T-helper 2 cell treated with Interferon-gamma antibody and Interleukin-4, amounts not matched to agents 5 μg/mL and 100 μg/mL, for 36 hours (primary cell): Measurements from ENCODE around the gene EFCAB12.
A peak's percentile ranks its signal among the peaks of the same experiment; 100 is the strongest.

Source experiments
- DNase-seq: peaks from one replicate; pipeline ENCODE4 v3.0.0; 2021; ENCODE audit warnings: low spot score
- H3K27ac Mint-ChIP-seq: one replicate; pipeline ENCODE4 v1.8.0; 2021; ENCODE audit warnings: mild to moderate bottlenecking, mixed read lengths
- H3K27me3 Mint-ChIP-seq: one replicate; pipeline ENCODE4 v1.8.0; 2021; ENCODE audit warnings: low read depth, mixed read lengths
- H3K36me3 Mint-ChIP-seq: one replicate; pipeline ENCODE4 v1.8.0; 2021; ENCODE audit warnings: low read depth, mixed read lengths
- H3K4me1 Mint-ChIP-seq: one replicate; pipeline ENCODE4 v1.8.0; 2021; ENCODE audit warnings: low read depth, mixed read lengths
- H3K4me3 Mint-ChIP-seq: one replicate; pipeline ENCODE4 v1.8.0; 2022; ENCODE audit warnings: mild to moderate bottlenecking, moderate library complexity, mixed read lengths
- H3K9me3 Mint-ChIP-seq: one replicate; pipeline ENCODE4 v1.8.0; 2021; ENCODE audit warnings: mixed read lengths

EFCAB12 gene

GRCh38 chr3:129428376-129429079 lies at the start of gene EFCAB12:
Gene EFCAB12, minus strand, starts transcription at chr3:129428636. Its CDS starts 148 bp downstream, at chr3:129428488.
- H3K27me3 Mint-ChIP-seq = peaks cover 7% of the 10 kb centered on the region
- peaks cover 18% of the 10 kb centered on the region for H3K4me1 Mint-ChIP-seq
- H3K9me3 Mint-ChIP-seq = no peaks in the 10 kb centered on the region
- H3K27ac Mint-ChIP-seq = peak within 1 kb of the TSS; percentile 47
- peak; percentile 88 for DNase-seq
- H3K36me3 Mint-ChIP-seq = peaks cover 29% of the 10 kb centered on the region
- H3K4me3 Mint-ChIP-seq = peak within 1 kb of the TSS; percentile 80

DNA sequence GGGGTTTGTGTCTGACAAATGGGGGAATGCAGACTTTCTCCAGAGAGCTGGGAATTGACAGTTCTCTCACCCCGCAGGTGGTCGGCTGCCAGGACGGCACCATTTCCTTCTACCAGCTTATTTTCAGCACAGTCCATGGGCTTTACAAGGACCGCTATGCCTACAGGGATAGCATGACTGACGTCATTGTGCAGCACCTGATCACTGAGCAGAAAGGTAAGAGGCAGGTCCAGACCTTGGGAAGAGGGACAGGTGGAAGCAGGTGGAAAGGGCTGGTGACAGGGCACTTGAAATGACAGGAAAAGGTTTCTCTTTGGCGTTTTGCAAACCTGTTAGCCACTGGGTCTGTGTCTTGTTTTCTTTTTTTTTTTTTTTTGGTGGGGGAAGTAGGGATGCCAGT lies 48.1 kb upstream of the EFCAB12 start:
- Mint-ChIP-seq H3K36me3 (peaks cover 6% of the 10 kb centered on the region), H3K27ac (no peak overlapping the region), H3K27me3 (no peaks in the 10 kb centered on the region), H3K4me1 (no peaks in the 10 kb centered on the region), H3K4me3 (no peak overlapping the region), H3K9me3 (no peaks in the 10 kb centered on the region)
- no peak for DNase-seq

DNA sequence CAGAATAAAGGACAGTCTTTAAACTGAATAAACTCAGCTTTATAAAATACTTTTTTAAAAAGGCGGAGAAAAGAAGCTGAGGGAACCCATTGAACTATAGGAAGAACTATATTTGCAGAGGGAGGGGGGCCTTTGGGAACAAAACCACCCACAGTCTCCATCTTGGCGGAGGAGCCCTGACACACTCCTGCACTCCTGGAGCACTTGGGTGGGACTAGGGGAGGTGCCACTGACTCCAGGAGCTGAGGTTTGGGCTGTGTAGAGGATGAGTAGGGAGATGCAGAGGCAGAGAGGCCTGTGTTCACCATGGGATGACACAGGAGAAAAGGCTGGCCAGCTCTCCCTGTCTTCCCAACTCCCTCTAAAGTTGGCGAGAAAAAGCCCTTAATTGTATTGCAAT lies 47.4 kb upstream of the EFCAB12 start:
- peaks cover 6% of the 10 kb centered on the region for H3K36me3 Mint-ChIP-seq
- no peaks in the 10 kb centered on the region for H3K27me3 Mint-ChIP-seq
- H3K4me1 Mint-ChIP-seq = no peaks in the 10 kb centered on the region
- H3K4me3 Mint-ChIP-seq = no peak overlapping the region
- no peak for DNase-seq
- H3K9me3 Mint-ChIP-seq = no peaks in the 10 kb centered on the region
- H3K27ac Mint-ChIP-seq = no peak overlapping the region

GRCh38 chr3:129474984-129475804 lies 46.8 kb upstream of the EFCAB12 start:
- Mint-ChIP-seq H3K9me3 (no peaks in the 10 kb centered on the region), H3K4me3 (no peak overlapping the region), H3K4me1 (no peaks in the 10 kb centered on the region), H3K27me3 (no peaks in the 10 kb centered on the region), H3K27ac (no peak overlapping the region), H3K36me3 (peaks cover 6% of the 10 kb centered on the region)
- DNase-seq = no peak

- Mint-ChIP-seq H3K27me3 (no peaks in the 10 kb centered on the region), H3K36me3 (peaks cover 9% of the 10 kb centered on the region), H3K9me3 (no peaks in the 10 kb centered on the region), H3K27ac (no peak overlapping the region), H3K4me1 (no peaks in the 10 kb centered on the region), H3K4me3 (no peak overlapping the region)
- no peak for DNase-seq
Observed at GRCh38 chr3:129473769-129474152, 45.3 kb upstream of the EFCAB12 start.

- Mint-ChIP-seq H3K36me3 (peaks cover 9% of the 10 kb centered on the region), H3K27ac (no peak overlapping the region), H3K9me3 (no peaks in the 10 kb centered on the region), H3K27me3 (no peaks in the 10 kb centered on the region), H3K4me3 (no peak overlapping the region), H3K4me1 (no peaks in the 10 kb centered on the region)
- no peak for DNase-seq
Observed at GRCh38 chr3:129473067-129473768, 44.8 kb upstream of the EFCAB12 start.

DNA sequence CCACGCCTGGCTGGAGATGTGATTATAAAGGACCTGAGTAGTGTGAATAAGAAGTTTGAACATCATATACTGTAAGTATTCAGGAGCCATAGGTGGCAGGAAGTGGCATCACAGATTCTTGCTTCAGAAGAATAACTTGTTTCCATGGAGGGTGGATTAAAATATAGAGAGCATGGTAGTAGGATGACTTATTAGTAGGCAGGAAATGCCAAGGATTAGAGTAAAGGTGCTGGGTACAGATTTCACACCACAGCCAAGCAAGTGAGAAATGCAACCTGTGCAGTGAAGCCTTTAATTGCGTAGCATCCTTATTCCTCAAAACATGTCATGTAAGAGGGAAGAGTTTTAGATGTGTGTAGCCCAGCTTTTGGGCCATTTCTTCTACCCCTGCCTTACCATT lies 42.4 kb upstream of the EFCAB12 start:
- no peak for DNase-seq
- Mint-ChIP-seq H3K9me3 (no peaks in the 10 kb centered on the region), H3K4me3 (no peak overlapping the region), H3K4me1 (no peaks in the 10 kb centered on the region), H3K36me3 (peaks cover 6% of the 10 kb centered on the region), H3K27ac (no peak overlapping the region), H3K27me3 (no peaks in the 10 kb centered on the region)

DNA sequence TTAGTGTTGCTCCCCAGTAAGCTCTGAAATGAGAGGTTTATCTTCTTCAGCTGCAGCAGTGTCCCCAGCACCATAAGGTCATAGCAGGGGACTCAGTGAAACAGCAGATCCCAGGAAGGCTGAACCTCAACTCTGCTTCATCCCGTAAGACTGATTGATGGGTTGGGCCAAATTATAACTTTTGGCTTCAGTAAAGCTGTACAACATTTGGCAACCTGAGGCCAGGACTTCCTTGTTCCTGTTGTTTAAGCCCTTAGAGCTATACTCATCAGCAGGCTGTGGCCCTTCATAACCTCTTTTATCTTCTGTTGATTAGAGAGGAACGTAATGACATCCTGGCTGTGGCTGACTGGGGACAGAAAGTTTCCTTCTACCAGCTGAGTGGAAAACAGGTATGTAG lies 40.6 kb upstream of the EFCAB12 start:
- H3K27ac Mint-ChIP-seq = no peak overlapping the region
- DNase-seq = no peak
- no peaks in the 10 kb centered on the region for H3K27me3 Mint-ChIP-seq
- peaks cover 6% of the 10 kb centered on the region for H3K36me3 Mint-ChIP-seq
- H3K9me3 Mint-ChIP-seq = no peaks in the 10 kb centered on the region
- no peak overlapping the region for H3K4me3 Mint-ChIP-seq
- no peaks in the 10 kb centered on the region for H3K4me1 Mint-ChIP-seq

DNA sequence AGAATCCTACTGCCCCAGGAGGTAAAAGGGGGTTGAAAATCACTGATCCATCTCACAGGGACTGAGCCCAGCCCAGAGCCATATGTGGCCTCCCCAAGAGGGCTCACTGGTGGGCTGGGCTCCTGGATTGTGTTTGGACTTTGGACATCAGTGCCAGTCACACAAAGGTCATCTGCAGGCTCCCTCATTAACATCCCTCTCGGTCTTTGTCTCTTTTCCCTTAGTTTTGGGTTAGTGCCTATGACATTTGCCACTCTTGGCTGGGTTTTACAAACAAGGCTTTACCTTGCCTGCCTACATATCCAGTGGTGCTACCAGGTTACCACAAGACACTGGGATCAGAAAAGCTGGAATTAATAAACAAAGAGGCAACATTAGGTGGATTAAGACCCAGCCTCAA lies 39.5 kb upstream of the EFCAB12 start:
- Mint-ChIP-seq H3K4me1 (peaks cover 4% of the 10 kb centered on the region), H3K36me3 (peaks cover 6% of the 10 kb centered on the region), H3K27me3 (no peaks in the 10 kb centered on the region), H3K9me3 (no peaks in the 10 kb centered on the region), H3K27ac (no peak overlapping the region), H3K4me3 (no peak overlapping the region)
- DNase-seq = no peak

DNA sequence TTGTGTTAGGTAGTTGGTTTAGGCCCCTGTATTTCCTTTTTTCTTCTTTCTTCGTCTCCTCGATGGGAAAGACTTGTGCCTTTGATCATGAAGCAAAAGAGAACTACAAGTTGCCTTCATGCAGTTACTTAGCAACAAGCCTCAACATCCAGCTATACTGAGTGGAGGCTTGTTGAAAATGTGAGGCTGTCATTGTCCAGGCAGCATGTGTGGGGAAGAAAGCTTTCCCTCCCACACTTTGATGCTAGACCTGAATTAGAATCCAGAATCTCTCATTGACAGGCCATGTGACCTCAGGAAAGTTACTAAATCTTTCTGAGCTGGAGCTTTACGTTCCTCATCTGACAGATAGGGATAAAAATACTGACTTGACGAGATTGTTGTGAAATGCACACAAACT lies 35.3 kb upstream of the EFCAB12 start:
- Mint-ChIP-seq H3K9me3 (no peaks in the 10 kb centered on the region), H3K27ac (no peak overlapping the region), H3K36me3 (peaks cover 10% of the 10 kb centered on the region), H3K4me1 (peaks cover 12% of the 10 kb centered on the region), H3K27me3 (no peaks in the 10 kb centered on the region), H3K4me3 (no peak overlapping the region)
- no peak for DNase-seq

GRCh38 chr3:129463094-129463493 lies 34.7 kb upstream of the EFCAB12 start:
- H3K4me3 Mint-ChIP-seq = no peak overlapping the region
- H3K9me3 Mint-ChIP-seq = no peaks in the 10 kb centered on the region
- no peak for DNase-seq
- no peak overlapping the region for H3K27ac Mint-ChIP-seq
- H3K4me1 Mint-ChIP-seq = peaks cover 12% of the 10 kb centered on the region
- peaks cover 10% of the 10 kb centered on the region for H3K36me3 Mint-ChIP-seq
- H3K27me3 Mint-ChIP-seq = no peaks in the 10 kb centered on the region

GRCh38 chr3:129462361-129462968 lies 34.0 kb upstream of the EFCAB12 start:
- no peak for DNase-seq
- peaks cover 12% of the 10 kb centered on the region for H3K4me1 Mint-ChIP-seq

DNA sequence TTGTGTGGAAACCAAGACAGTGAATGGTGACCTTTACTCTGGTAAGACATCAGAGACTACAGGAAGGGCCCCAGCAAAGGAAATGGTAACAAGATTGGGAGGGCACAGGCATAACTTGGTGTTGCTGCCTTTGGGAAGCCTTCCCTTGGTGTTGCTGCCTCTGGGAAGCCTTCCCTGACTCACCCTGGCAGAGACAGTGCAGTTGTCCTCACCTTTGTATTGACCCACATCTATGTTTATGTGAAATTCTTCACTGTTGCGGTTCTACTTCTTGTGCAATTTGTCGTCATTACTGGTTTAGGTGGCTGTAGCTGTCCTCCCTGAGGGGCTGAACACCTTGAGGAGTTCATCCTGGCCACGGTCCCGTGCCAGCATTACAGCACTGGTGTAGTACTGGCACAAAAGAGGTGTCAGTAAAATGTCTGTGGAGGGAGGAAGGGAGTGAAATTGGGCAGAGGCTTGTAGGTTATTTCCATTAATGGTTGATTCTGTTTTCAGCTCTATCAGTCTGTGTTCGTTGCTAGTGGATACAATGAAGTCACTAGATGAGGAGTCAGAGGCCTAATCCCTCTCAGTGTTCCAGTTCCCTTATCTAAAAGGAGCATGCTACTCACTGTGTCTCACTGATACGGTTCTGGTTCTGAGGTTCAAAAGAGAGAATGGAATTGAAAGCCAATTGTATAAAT lies 33.2 kb upstream of the EFCAB12 start:
- no peak for DNase-seq
- peaks cover 12% of the 10 kb centered on the region for H3K4me1 Mint-ChIP-seq
- H3K36me3 Mint-ChIP-seq = peaks cover 10% of the 10 kb centered on the region

More at GRCh38 chr3:129462361-129462968, 34.0 kb upstream of the EFCAB12 start:
- Mint-ChIP-seq H3K27me3 (no peaks in the 10 kb centered on the region), H3K27ac (no peak overlapping the region), H3K9me3 (no peaks in the 10 kb centered on the region), H3K36me3 (peaks cover 10% of the 10 kb centered on the region), H3K4me3 (no peak overlapping the region)

More for the DNA sequence above, 33.2 kb upstream of the EFCAB12 start:
- no peaks in the 10 kb centered on the region for H3K27me3 Mint-ChIP-seq
- H3K27ac Mint-ChIP-seq = no peak overlapping the region
- H3K9me3 Mint-ChIP-seq = no peaks in the 10 kb centered on the region
- no peak overlapping the region for H3K4me3 Mint-ChIP-seq
